ENCODE measurements around the gene UBR1. TPM values are rescaled to one million over a fixed set of nuclear protein-coding genes. Genes with fewer than 3 reads are reported as not detected.

The UBR1 gene
- total and polyA plus RNA-seq, 2 donors (not counting 3 experiments of a cell fraction or from before 2014, with no cell fraction given): 5.3 to 26.9 TPM

DNA sequence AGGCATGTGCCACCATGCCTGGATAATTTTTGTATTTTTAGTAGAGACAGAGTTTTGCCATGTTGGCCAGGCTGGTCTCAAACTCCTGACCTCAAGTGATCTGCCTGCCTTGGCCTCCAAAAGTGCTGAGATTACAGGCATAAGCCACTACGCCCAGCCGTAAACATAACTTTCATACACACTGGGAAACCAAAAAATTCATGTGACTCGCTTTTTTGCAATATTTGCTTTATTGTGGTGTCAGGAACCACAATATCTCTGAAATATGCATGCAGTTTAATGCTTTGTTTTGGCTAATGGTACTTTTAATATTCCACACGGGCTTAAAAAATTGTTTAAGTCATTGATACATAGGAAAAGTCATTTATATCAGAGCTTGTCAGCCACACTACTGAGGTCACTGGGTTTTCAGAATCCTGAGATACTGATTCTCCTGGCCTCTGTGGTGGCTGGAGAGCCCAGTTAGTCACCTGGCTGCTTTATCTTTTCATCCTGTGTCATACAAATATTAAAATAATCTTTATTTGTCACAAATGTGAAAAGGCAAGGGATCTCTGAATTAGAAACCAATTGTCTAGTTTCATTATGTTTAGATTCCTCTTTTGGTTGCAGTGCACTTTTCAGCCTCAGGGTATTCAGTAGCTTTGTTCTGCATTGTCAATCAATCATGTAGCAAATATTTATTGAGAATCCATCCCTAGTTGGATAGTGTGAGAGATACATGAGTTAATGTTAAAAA lies 37.5 kb upstream of the UBR1 start:
- dilution Hi-C loops (cut with MboI; ENCODE audit: extremely low pct_ligation_motif_present, low sequenced_read_pairs): no loop called here
- Histone ChIP-seq H3K36me3 (ENCODE audit: control insufficient read depth in 2 of 2, extremely low read depth in 1 of 2, insufficient read depth in 2 of 2, low read length in 2 of 2) (peaks cover 3 to 9% of the 10 kb centered on the region in 2 experiments), H3K27ac (ENCODE audit: insufficient read depth, low read depth, low read length) (no peak overlapping the region), H4K20me1 (replicated peaks; ENCODE audit: control insufficient read depth, extremely low read depth, insufficient read depth, low read length) (no peaks in the 10 kb centered on the region), H3K79me2 (ENCODE audit: control insufficient read depth, insufficient read depth, low read length) (no peaks in the 10 kb centered on the region), H3K4me2 (ENCODE audit: insufficient read depth, low read length) (no peak overlapping the region), H3K4me3 (replicated peaks in 1 of 3; ENCODE audit: insufficient read depth in 1 of 3, low read depth in 1 of 3, low read length in 3 of 3) (no peak overlapping the region), H3K9me1 (replicated peaks; ENCODE audit: control insufficient read depth, extremely low read depth, insufficient read depth, low read length) (no peaks in the 10 kb centered on the region), H3K27me3 (ENCODE audit: control insufficient read depth in 2 of 2, insufficient read depth in 2 of 2, low read length in 2 of 2) (no peaks in the 10 kb centered on the region), H3K9me3 (replicated peaks; ENCODE audit: control insufficient read depth, insufficient read depth, low read length) (no peaks in the 10 kb centered on the region), H3K4me1 (ENCODE audit: control insufficient read depth, extremely low read depth, insufficient read depth, low read length) (peaks cover 5% of the 10 kb centered on the region), H3K9ac (replicated peaks; ENCODE audit: extremely low read depth, insufficient read depth, low read length) (no peak overlapping the region), H2AFZ (ENCODE audit: low read depth, low read length) (no peak overlapping the region)
- ChIA-PET POLR2A (no interaction called here), CTCF (interaction anchor here (0.6 to 0.8 kb wide), 2 partner anchors 9 to 12 kb away, joined by 3 to 4 read pairs; no protein-coding TSS in a partner anchor)
- FAIRE-seq (no peak), DNase-seq (ENCODE audit: low read depth, low spot score) (no peak)
- intact Hi-C loops (cut with micrococcal nuclease): no loop called here
- no TSS peak for BruUV-seq (replicated peaks)
- TF ChIP-seq, protein P1, sequence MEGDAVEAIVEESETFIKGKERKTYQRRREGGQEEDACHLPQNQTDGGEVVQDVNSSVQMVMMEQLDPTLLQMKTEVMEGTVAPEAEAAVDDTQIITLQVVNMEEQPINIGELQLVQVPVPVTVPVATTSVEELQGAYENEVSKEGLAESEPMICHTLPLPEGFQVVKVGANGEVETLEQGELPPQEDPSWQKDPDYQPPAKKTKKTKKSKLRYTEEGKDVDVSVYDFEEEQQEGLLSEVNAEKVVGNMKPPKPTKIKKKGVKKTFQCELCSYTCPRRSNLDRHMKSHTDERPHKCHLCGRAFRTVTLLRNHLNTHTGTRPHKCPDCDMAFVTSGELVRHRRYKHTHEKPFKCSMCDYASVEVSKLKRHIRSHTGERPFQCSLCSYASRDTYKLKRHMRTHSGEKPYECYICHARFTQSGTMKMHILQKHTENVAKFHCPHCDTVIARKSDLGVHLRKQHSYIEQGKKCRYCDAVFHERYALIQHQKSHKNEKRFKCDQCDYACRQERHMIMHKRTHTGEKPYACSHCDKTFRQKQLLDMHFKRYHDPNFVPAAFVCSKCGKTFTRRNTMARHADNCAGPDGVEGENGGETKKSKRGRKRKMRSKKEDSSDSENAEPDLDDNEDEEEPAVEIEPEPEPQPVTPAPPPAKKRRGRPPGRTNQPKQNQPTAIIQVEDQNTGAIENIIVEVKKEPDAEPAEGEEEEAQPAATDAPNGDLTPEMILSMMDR (IDR thresholded peaks at IDR 0.05; ENCODE audit: extremely low read depth in 1 of 2, insufficient read depth in 1 of 2, low read depth in 1 of 2, low read length in 2 of 2): no peak
- TF ChIP-seq JUN (IDR thresholded peaks at IDR 0.05; ENCODE audit: borderline replicate concordance, insufficient read depth, insufficient read length, low read depth) (no peak), FOS (IDR thresholded peaks at IDR 0.05; ENCODE audit: borderline replicate concordance, insufficient read depth, low read length) (no peak), MYC (IDR thresholded peaks at IDR 0.05; ENCODE audit: low read depth, low read length) (no peak), POLR2A (IDR thresholded peaks at IDR 0.05; ENCODE audit: low read depth, low read length) (no peak), EZH2 (IDR thresholded peaks at IDR 0.05; ENCODE audit: borderline replicate concordance, low read depth, low read length, severe bottlenecking) (no peak), POLR2AphosphoS5 (IDR thresholded peaks at IDR 0.05; ENCODE audit: insufficient read depth, low read depth, low read length) (no peak), GATA2 (IDR thresholded peaks at IDR 0.05; ENCODE audit: insufficient read depth, insufficient read length, low read depth, low read length) (no peak)
- TF ChIP-seq, protein P2, sequence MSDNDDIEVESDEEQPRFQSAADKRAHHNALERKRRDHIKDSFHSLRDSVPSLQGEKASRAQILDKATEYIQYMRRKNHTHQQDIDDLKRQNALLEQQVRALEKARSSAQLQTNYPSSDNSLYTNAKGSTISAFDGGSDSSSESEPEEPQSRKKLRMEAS (IDR thresholded peaks at IDR 0.05; ENCODE audit: insufficient read depth, insufficient read length): no peak
